Liver (tissue), 3 donors: ENCODE results near the gene CHKB.

Experiments used
- ATF3 ChIP-seq: IDR thresholded peaks from 2 replicates; pipeline ENCODE4 v1.6.1; 2016; ENCODE audit warnings: antibody characterized with exemption
- CTCF ChIP-seq: fragments of 150-350 bp; IDR thresholded peaks from 2 replicates; pipeline ENCODE4 v1.5.1; 2017; ENCODE audit warnings: improper control_type of control experiment, low read depth, low read length; ENCODE audit not compliant: missing input control
- EGR1 ChIP-seq, 2 donors: IDR thresholded peaks; 2 replicates each; pipeline ENCODE4 v1.6.1; 2016 to 2018; ENCODE audit warnings: antibody characterized with exemption in 2 of 2, low read depth in 2 of 2
- FOXA1 ChIP-seq: IDR thresholded peaks from 2 replicates; pipeline ENCODE4 v1.6.1; 2016; ENCODE audit warnings: antibody characterized with exemption
- GABPA ChIP-seq, 2 donors: IDR thresholded peaks in 1 of 2; conservative IDR thresholded peaks in 1 of 2; 2 replicates each; pipeline ENCODE4 v1.6.1; 2016; ENCODE audit warnings: antibody characterized with exemption in 2 of 2, mild to moderate bottlenecking in 1 of 2, moderate library complexity in 1 of 2
- JUND ChIP-seq, 2 donors: IDR thresholded peaks; 2 replicates each; pipeline ENCODE4 v1.6.1; 2016; ENCODE audit warnings: antibody characterized with exemption in 2 of 2
- MAX ChIP-seq: IDR thresholded peaks from 2 replicates; pipeline ENCODE4 v1.6.1; 2016; ENCODE audit warnings: antibody characterized with exemption
- RAD21 ChIP-seq, 2 donors: IDR thresholded peaks; 2 replicates each; pipeline ENCODE4 v1.6.1; 2016; ENCODE audit warnings: antibody characterized with exemption in 2 of 2, mild to moderate bottlenecking in 2 of 2
- REST ChIP-seq: IDR thresholded peaks from 2 replicates; pipeline ENCODE4 v1.6.1; 2016; ENCODE audit warnings: antibody characterized with exemption, mild to moderate bottlenecking
- RXRA ChIP-seq, 2 donors: IDR thresholded peaks; 2 replicates each; pipeline ENCODE4 v1.6.1; 2017 to 2018; ENCODE audit warnings: antibody characterized with exemption in 2 of 2, mild to moderate bottlenecking in 1 of 2
- TAF1 ChIP-seq: conservative IDR thresholded peaks from 2 replicates; pipeline ENCODE4 v1.6.1; 2016; ENCODE audit warnings: antibody characterized with exemption, mild to moderate bottlenecking
- ZBTB33 ChIP-seq: IDR thresholded peaks from 2 replicates; pipeline ENCODE4 v1.6.1; 2016; ENCODE audit warnings: antibody characterized with exemption
- donor health status: healthy.
- donor health status: healthy.

GRCh38 chr22:50567721-50568252, 14.9 kb downstream of the CHKB start:
- TF ChIP-seq ATF3 (no peak), CTCF (no peak), MAX (no peak), TAF1 (no peak), EGR1 (IDR thresholded peaks at IDR 0.05; ENCODE audit: low read depth in 2 of 2) (no peak), RXRA (IDR thresholded peaks at IDR 0.05) (no peak), JUND (IDR thresholded peaks at IDR 0.05) (no peak), REST (no peak), GABPA (IDR thresholded peaks at IDR 0.05 in 1 of 2, conservative IDR thresholded peaks at IDR 0.05 in 1 of 2) (no peak), RAD21 (IDR thresholded peaks at IDR 0.05) (no peak), ZBTB33 (no peak), FOXA1 (no peak)
